IMR-90 (cell line): ENCODE data around the gene NEK6. TPM values are rescaled to one million over a fixed set of nuclear protein-coding genes. Genes with fewer than 3 reads are reported as not detected.

ENCODE experiments used
- ATAC-seq: fragments of 200-7000 bp; cut with Tn5 transposase; 2 replicates; pipeline ENCODE4 v1.9.1; 2020; ENCODE audit warnings: low read depth, mild to moderate bottlenecking, moderate library complexity
- BruUV-seq: library from RNA; stranded (reverse); fragments of 400-500 nt; replicated peaks from 2 replicates; lab custom pipeline; 2021; lab: Mats Ljungman, UMichigan
- CTCF ChIA-PET: fragments of 300-600 bp; formaldehyde crosslinking; extraction: SDS; loops from one replicate; lab custom pipeline; 2021; ENCODE audit warnings: antibody characterized with exemption; lab: Yijun Ruan, JAX
- POLR2A ChIA-PET: fragments of 300-600 bp; sonication (Branson Sonifier 250); formaldehyde crosslinking; loops from one replicate; lab custom pipeline; 2022; ENCODE audit warnings: antibody characterized with exemption; ENCODE audit not compliant: unreplicated experiment; lab: Charles Lee
- DNase-seq: peaks from one replicate; pipeline ENCODE4 v3.0.0; 2013
- H2AFZ ChIP-seq: replicated peaks from 2 replicates; pipeline ENCODE3; 2013; ENCODE audit warnings: low read length, mild to moderate bottlenecking; ENCODE audit not compliant: poor library complexity
- H2AK5ac ChIP-seq: 2 replicates; pipeline ENCODE4 v1.6.1; 2013; ENCODE audit warnings: low read depth, low read length, inconsistent platforms
- H2AK9ac ChIP-seq: replicated peaks from 2 replicates; pipeline ENCODE3; 2013; ENCODE audit warnings: mild to moderate bottlenecking, low read depth, low read length, moderate library complexity; ENCODE audit not compliant: poor library complexity
- H2BK120ac ChIP-seq: 2 replicates; pipeline ENCODE4 v1.6.1; 2013; ENCODE audit warnings: low read depth, low read length, inconsistent platforms
- H2BK15ac ChIP-seq: 3 replicates; pipeline ENCODE4 v1.6.1; 2013; ENCODE audit warnings: low read depth, low read length, inconsistent platforms
- H2BK20ac ChIP-seq: 2 replicates; pipeline ENCODE4 v1.6.1; 2013; ENCODE audit warnings: low read depth, mild to moderate bottlenecking, inconsistent platforms, low read length, moderate library complexity
- H2BK5ac ChIP-seq: 2 replicates; pipeline ENCODE4 v1.6.1; 2013; ENCODE audit warnings: mild to moderate bottlenecking, low read depth, low read length, inconsistent platforms; ENCODE audit not compliant: poor library complexity, severe bottlenecking
- H3K14ac ChIP-seq: replicated peaks from 2 replicates; pipeline ENCODE4 v1.6.1; 2013; ENCODE audit warnings: low read depth, low read length, inconsistent platforms
- H3K18ac ChIP-seq: 2 replicates; pipeline ENCODE4 v1.6.1; 2013; ENCODE audit warnings: low read depth, low read length, control low read depth
- H3K23ac ChIP-seq: 2 replicates; pipeline ENCODE4 v1.6.1; 2013; ENCODE audit warnings: low read depth, low read length, inconsistent platforms
- H3K27ac ChIP-seq: 2 replicates; pipeline ENCODE4 v1.5.1; 2013; ENCODE audit warnings: mild to moderate bottlenecking, control low read depth, low read length; ENCODE audit not compliant: insufficient read depth
- H3K27me3 ChIP-seq: 2 replicates; pipeline ENCODE4 v1.6.1; 2013; ENCODE audit warnings: low read length; ENCODE audit not compliant: control insufficient read depth, insufficient read depth
- H3K36me3 ChIP-seq: 2 replicates; pipeline ENCODE4 v1.6.1; 2013; ENCODE audit warnings: low read length, mixed read lengths; ENCODE audit not compliant: control insufficient read depth, insufficient read depth
- H3K4ac ChIP-seq: 2 replicates; pipeline ENCODE4 v1.6.1; 2013; ENCODE audit warnings: low read depth, low read length, inconsistent platforms
- H3K4me1 ChIP-seq: 2 replicates; pipeline ENCODE4 v1.6.1; 2013; ENCODE audit warnings: low read length, mixed read lengths; ENCODE audit not compliant: control insufficient read depth, insufficient read depth
- H3K4me2 ChIP-seq: 2 replicates; pipeline ENCODE4 v1.6.1; 2013; ENCODE audit warnings: low read depth, mild to moderate bottlenecking, control low read depth, low read length, moderate library complexity
- H3K4me3 ChIP-seq: 2 replicates; pipeline ENCODE4 v1.5.1; 2013; ENCODE audit warnings: low read depth, mild to moderate bottlenecking, control low read depth, low read length, moderate library complexity; ENCODE audit not compliant: insufficient read depth
- H3K56ac ChIP-seq: 2 replicates; pipeline ENCODE4 v1.6.1; 2013; ENCODE audit warnings: low read length, inconsistent platforms; ENCODE audit not compliant: insufficient read depth; ENCODE audit errors: extremely low read depth
- H3K79me1 ChIP-seq, 2 experiments: 2 replicates each; pipeline ENCODE4 v1.6.1; 2013; ENCODE audit warnings: low read length in 2 of 2, inconsistent platforms in 1 of 2, low read depth in 1 of 2
- H3K9ac ChIP-seq: 2 replicates; pipeline ENCODE4 v1.6.1; 2013; ENCODE audit warnings: low read depth, low read length, control low read depth
- H3K9me1 ChIP-seq: 2 replicates; pipeline ENCODE4 v1.6.1; 2013; ENCODE audit warnings: low read length, inconsistent platforms; ENCODE audit not compliant: insufficient read depth
- H3K9me3 ChIP-seq: 2 replicates; pipeline ENCODE4 v1.6.1; 2013; ENCODE audit warnings: low read length; ENCODE audit not compliant: control insufficient read depth, insufficient read depth
- H4K20me1 ChIP-seq: 2 replicates; pipeline ENCODE4 v1.6.1; 2013; ENCODE audit warnings: low read length, inconsistent platforms; ENCODE audit not compliant: insufficient read depth
- H4K5ac ChIP-seq: 2 replicates; pipeline ENCODE4 v1.6.1; 2013; ENCODE audit warnings: mild to moderate bottlenecking, low read depth, low read length, control low read depth
- H4K8ac ChIP-seq, 2 experiments: 2 replicates each; pipeline ENCODE4 v1.6.1; 2013; ENCODE audit warnings: low read depth in 2 of 2, low read length in 2 of 2, control low read depth in 1 of 2, inconsistent platforms in 1 of 2
- H4K91ac ChIP-seq: 2 replicates; pipeline ENCODE4 v1.6.1; 2013; ENCODE audit warnings: low read depth, low read length, inconsistent platforms; ENCODE audit not compliant: insufficient read depth
- CEBPB ChIP-seq: IDR thresholded peaks from 2 replicates; pipeline ENCODE4 v1.6.1; 2012; ENCODE audit warnings: low read depth, low read length, improper control_type of control experiment
- CTCF ChIP-seq: conservative IDR thresholded peaks from 2 replicates; pipeline ENCODE4 v1.5.1; 2012; ENCODE audit warnings: mild to moderate bottlenecking, low read depth, low read length, improper control_type of control experiment
- MAZ ChIP-seq: IDR thresholded peaks from 2 replicates; pipeline ENCODE4 v1.6.1; 2012; ENCODE audit warnings: low read depth, mild to moderate bottlenecking, low read length, improper control_type of control experiment, moderate library complexity, borderline replicate concordance
- RAD21 ChIP-seq: IDR thresholded peaks from 2 replicates; pipeline ENCODE4 v1.6.1; 2012; ENCODE audit warnings: low read length, improper control_type of control experiment
- WGBS, 2 experiments: methylation state at CpG; one replicate each; pipeline versions ENCODE4 v1.1.5 to v1.1.7; 2013; ENCODE audit warnings: missing lambda C conversion rate in 2 of 2; ENCODE audit not compliant: insufficient read length in 1 of 2; ENCODE audit errors: extremely low coverage in 2 of 2; 5-methylcytosine and 5-hydroxymethylcytosine counted together
- dilution Hi-C: fragments of 300-500 bp; cut with HindIII; formaldehyde crosslinking; loops from one replicate; pipeline ENCODE4 v1.14.3; 2018; ENCODE audit warnings: low sequenced_read_pairs; ENCODE audit not compliant: unreplicated experiment
- in situ Hi-C: fragments of 300-500 bp; cut with MboI; formaldehyde crosslinking; loops from 3 replicates; pipeline ENCODE4 v1.14.3; 2019; ENCODE audit warnings: low sequenced_read_pairs, inconsistent platforms, mixed read lengths
- intact Hi-C: fragments of 100-400 bp; cut with micrococcal nuclease; formaldehyde crosslinking; loops from 2 replicates; pipeline ENCODE4 v1.10.0; 2022
- polyA plus RNA-seq, 3 experiments: library from polyadenylated mRNA; depleted of rRNA; stranded (reverse); fragments of >200 nt; gene quantifications; 2 replicates each; pipeline ENCODE4 v1.2.3, GENCODE V29; 2012; ENCODE audit warnings: low replicate concordance in 1 of 3
- total RNA-seq: library from RNA; depleted of rRNA; stranded (reverse); fragments of >200 nt; gene quantifications from 2 replicates; pipeline ENCODE4 v1.2.3, GENCODE V29; 2012

The NEK6 gene
- total and polyA plus RNA-seq, 2 of the 4 experiments (the other 2 are of a cell fraction): 79.9 to 112 TPM

- TF ChIP-seq CEBPB (peak; percentile 29; the same call in 1 of the 2 replicates), MAZ (no peak), CTCF (0 out of 2 replicates have a peak, but pooled peaks have one; percentile 6), RAD21 (no peak)
- peak overlapping the region; percentile 87 for H3K14ac ChIP-seq
- peak overlapping the region; percentile 41; the same call in 1 of the 3 replicates for H2BK15ac ChIP-seq
- H3K9ac ChIP-seq: peak overlapping the region; percentile 21; the same call in 1 of the 2 replicates
- peak overlapping the region; percentile 29 for H2AFZ ChIP-seq
- H3K4me2 ChIP-seq: no peak overlapping the region
- peaks cover 52% of the 10 kb centered on the region for H3K9me1 ChIP-seq
- ATAC-seq: no peak; the same call in 1 of the 2 replicates
- no TSS peak for BruUV-seq
- H4K5ac ChIP-seq: peak overlapping the region; percentile 40
- in situ Hi-C loops: no loop called here
- H3K56ac ChIP-seq: no peak overlapping the region
- WGBS, 2 experiments: 63% methylated on average over 4 of the region's 11 CpGs; no CpG with 5 or more reads in 1 of the 2 experiments
- peak overlapping the region; percentile 25 for H3K27ac ChIP-seq
- peaks cover 50 to 98% of the 10 kb centered on the region in 2 experiments for H3K79me1 ChIP-seq
- H2BK20ac ChIP-seq: peak overlapping the region; percentile 73
- peak overlapping the region; percentile 86 for H3K4ac ChIP-seq
- dilution Hi-C loops: no loop called here
- H2AK5ac ChIP-seq: peak overlapping the region; percentile 88
- peaks cover 46% of the 10 kb centered on the region for H4K20me1 ChIP-seq
- ChIA-PET CTCF (no interaction called here), POLR2A (no interaction called here)
- peak overlapping the region; percentile 19 for H2BK5ac ChIP-seq
- no peak overlapping the region for H3K4me3 ChIP-seq
- peak overlapping the region; percentile 81 for H4K91ac ChIP-seq
- H2BK120ac ChIP-seq: peak overlapping the region; percentile 73
- peak overlapping the region; percentile 18 to 54; a peak in 2 of 4 replicates for H4K8ac ChIP-seq
- H3K18ac ChIP-seq: peak overlapping the region; percentile 15; the same call in 1 of the 2 replicates
- intact Hi-C loops: no loop called here
- no peak for DNase-seq
- H3K23ac ChIP-seq: peak overlapping the region; percentile 78; the same call in 1 of the 2 replicates
- no peaks in the 10 kb centered on the region for H3K27me3 ChIP-seq
- H3K36me3 ChIP-seq: peaks cover 57% of the 10 kb centered on the region
- peaks cover 75% of the 10 kb centered on the region for H3K4me1 ChIP-seq
- H3K9me3 ChIP-seq: no peaks in the 10 kb centered on the region
- peak overlapping the region; percentile 78 for H2AK9ac ChIP-seq
Measured at GRCh38 chr9:124291801-124292396, 34.1 kb downstream of the NEK6 start.
